GM23338 (cell line): ENCODE data around the gene DACT2. TPM values are rescaled to one million over a fixed set of nuclear protein-coding genes. Genes with fewer than 3 reads are reported as not detected.

Source experiments
- ATAC-seq: fragments of 200-7000 bp; cut with Tn5 transposase; 3 replicates; pipeline ENCODE4 v1.9.1; 2020
- DNase-seq: peaks from one replicate; pipeline ENCODE4 v3.0.0-alpha.2; 2015; ENCODE audit warnings: low spot score
- H2AFZ ChIP-seq: fragments of 200-600 bp; sonication (generic); 2 replicates; pipeline ENCODE4 v1.8.0; 2016; ENCODE audit warnings: antibody characterized with exemption, mild to moderate bottlenecking, moderate library complexity
- H3F3A ChIP-seq: fragments of 200-600 bp; sonication (generic); replicated peaks from 2 replicates; pipeline ENCODE4 v1.8.0; 2017; ENCODE audit warnings: antibody characterized with exemption, mixed run types, low read depth
- H3K27ac ChIP-seq: fragments of 200-600 bp; sonication (generic); 2 replicates; pipeline ENCODE4 v1.6.1; 2016; ENCODE audit warnings: low read depth
- H3K27me3 ChIP-seq: fragments of 200-600 bp; sonication (generic); 2 replicates; pipeline ENCODE4 v1.8.0; 2016; ENCODE audit warnings: mild to moderate bottlenecking, mixed run types, moderate library complexity; ENCODE audit not compliant: insufficient read depth
- H3K36me3 ChIP-seq: fragments of 200-600 bp; sonication (generic); 2 replicates; pipeline ENCODE4 v1.8.0; 2016; ENCODE audit warnings: mild to moderate bottlenecking; ENCODE audit not compliant: insufficient read depth
- H3K4me1 ChIP-seq: fragments of 200-600 bp; sonication (generic); 2 replicates; pipeline ENCODE4 v1.8.0; 2016; ENCODE audit warnings: mild to moderate bottlenecking, moderate library complexity; ENCODE audit not compliant: insufficient read depth
- H3K4me2 ChIP-seq: fragments of 200-600 bp; sonication (generic); 2 replicates; pipeline ENCODE4 v1.7.1; 2017; ENCODE audit warnings: mixed run types
- H3K4me3 ChIP-seq: fragments of 200-600 bp; sonication (generic); 2 replicates; pipeline ENCODE4 v1.6.1; 2016; ENCODE audit warnings: mixed run types
- H3K79me2 ChIP-seq: fragments of 200-600 bp; sonication (generic); replicated peaks from 2 replicates; pipeline ENCODE4 v1.8.0; 2017; ENCODE audit warnings: mild to moderate bottlenecking; ENCODE audit not compliant: insufficient read depth
- H3K9me2 ChIP-seq: fragments of 200-600 bp; sonication (generic); 2 replicates; pipeline ENCODE4 v1.8.0; 2017; ENCODE audit not compliant: insufficient read depth
- H4K20me1 ChIP-seq: fragments of 200-600 bp; sonication (generic); replicated peaks from 2 replicates; pipeline ENCODE4 v1.8.0; 2017; ENCODE audit warnings: mild to moderate bottlenecking; ENCODE audit not compliant: insufficient read depth
- H3K27ac Mint-ChIP-seq: 2 replicates; pipeline ENCODE4 v1.8.0; 2020; ENCODE audit warnings: inconsistent platforms, mild to moderate bottlenecking, moderate library complexity, mixed read lengths
- H3K27me3 Mint-ChIP-seq: 3 replicates; pipeline ENCODE4 v1.8.0; 2022; ENCODE audit warnings: low read depth, mild to moderate bottlenecking, moderate library complexity, mixed read lengths, inconsistent platforms; ENCODE audit not compliant: insufficient read depth, poor library complexity
- H3K36me3 Mint-ChIP-seq: 3 replicates; pipeline ENCODE4 v1.8.0; 2021; ENCODE audit warnings: low read depth, mild to moderate bottlenecking, inconsistent platforms, moderate library complexity, mixed read lengths
- H3K4me1 Mint-ChIP-seq: 3 replicates; pipeline ENCODE4 v1.8.0; 2020; ENCODE audit warnings: mild to moderate bottlenecking, inconsistent platforms, mixed read lengths
- H3K4me3 Mint-ChIP-seq: 3 replicates; pipeline ENCODE4 v1.8.0; 2021; ENCODE audit warnings: moderate library complexity, mild to moderate bottlenecking, inconsistent platforms, mixed read lengths
- H3K9me3 Mint-ChIP-seq: 3 replicates; pipeline ENCODE4 v1.8.0; 2020; ENCODE audit warnings: moderate library complexity, mild to moderate bottlenecking, inconsistent platforms, mixed read lengths
- CREB1 ChIP-seq: fragments of 250-450 bp; sonication (Bioruptor Pico); IDR thresholded peaks from 2 replicates; pipeline ENCODE4 v1.5.0; 2020; ENCODE audit warnings: low read depth, mild to moderate bottlenecking, moderate library complexity
- ETS1 ChIP-seq: IDR thresholded peaks from 2 replicates; pipeline ENCODE4 v1.6.1; 2016; ENCODE audit warnings: antibody characterized with exemption
- EZH2 ChIP-seq: fragments of 200-600 bp; sonication (generic); IDR thresholded peaks from one replicate; pipeline ENCODE4 v1.8.0; 2017; ENCODE audit warnings: antibody characterized with exemption, mild to moderate bottlenecking, low read depth; ENCODE audit not compliant: unreplicated experiment
- EZH2phosphoT487 ChIP-seq: fragments of 200-600 bp; sonication (generic); IDR thresholded peaks from one replicate; pipeline ENCODE4 v1.8.1; 2018; ENCODE audit warnings: antibody characterized with exemption; ENCODE audit not compliant: unreplicated experiment
- JUNB ChIP-seq: IDR thresholded peaks from one replicate; pipeline ENCODE4 v1.6.1; 2016; ENCODE audit warnings: antibody characterized with exemption; ENCODE audit not compliant: unreplicated experiment
- NANOG ChIP-seq: IDR thresholded peaks from 2 replicates; pipeline ENCODE4 v1.6.1; 2016; ENCODE audit warnings: antibody characterized with exemption, borderline replicate concordance
- POLR2AphosphoS5 ChIP-seq: IDR thresholded peaks from 2 replicates; pipeline ENCODE4 v1.6.1; 2016; ENCODE audit warnings: antibody characterized with exemption, low read depth
- REST ChIP-seq: IDR thresholded peaks from one replicate; pipeline ENCODE4 v1.6.1; 2018; ENCODE audit warnings: antibody characterized with exemption; ENCODE audit not compliant: unreplicated experiment
- STAT1 ChIP-seq: IDR thresholded peaks from one replicate; pipeline ENCODE4 v1.6.1; 2016; ENCODE audit warnings: antibody characterized with exemption; ENCODE audit not compliant: unreplicated experiment
- ZNF114 ChIP-seq: fragments of 250-450 bp; sonication (Bioruptor Pico); IDR thresholded peaks from 2 replicates; pipeline ENCODE4 v1.5.0; 2020; ENCODE audit warnings: mild to moderate bottlenecking, moderate library complexity
- ZNF331 ChIP-seq: fragments of 250-450 bp; sonication (Bioruptor Pico); IDR thresholded peaks from 2 replicates; pipeline ENCODE4 v1.5.0; 2020; ENCODE audit warnings: low read depth, mild to moderate bottlenecking, moderate library complexity
- ZNF462 ChIP-seq: fragments of 250-450 bp; sonication (Bioruptor Pico); IDR thresholded peaks from 2 replicates; pipeline ENCODE4 v1.5.0; 2020; ENCODE audit warnings: mild to moderate bottlenecking, moderate library complexity
- polyA plus RNA-seq: library from polyadenylated mRNA; unstranded; fragments of >200 nt; fragmentation: Nextera tagmentation; extraction: Ambion mirVana; gene quantifications from 2 replicates; pipeline ENCODE4 v1.2.1, GENCODE V29; 2016
- total RNA-seq: library from RNA; depleted of rRNA; stranded (reverse); fragments of >200 nt; shearing (Covaris generic); gene quantifications from 2 replicates; pipeline ENCODE4 v1.2.3, GENCODE V29; 2014
- TF ChIP-seq, protein P1 (sequence below), 2 experiments: fragments of 200-600 bp in 1 of 2; sonication (generic) in 1 of 2; conservative IDR thresholded peaks; 2 replicates each; pipeline versions ENCODE4 v1.5.1 to v1.6.1; 2016 to 2017; ENCODE audit warnings: antibody characterized with exemption in 2 of 2, low read depth in 2 of 2, mild to moderate bottlenecking in 2 of 2, moderate library complexity in 1 of 2

DACT2 gene
- total and polyA plus RNA-seq, 2 experiments from 2014 or later: 1.8 to 10.6 TPM

GRCh38 chr6:168309183-168309582 lies 10.4 kb downstream of the DACT2 start:
- Histone ChIP-seq H2AFZ (no peak overlapping the region), H3K36me3 (no peaks in the 10 kb centered on the region), H3F3A (no peaks in the 10 kb centered on the region), H3K27ac (no peak overlapping the region), H4K20me1 (no peaks in the 10 kb centered on the region), H3K27me3 (no peaks in the 10 kb centered on the region), H3K4me2 (no peak overlapping the region), H3K79me2 (no peaks in the 10 kb centered on the region), H3K4me1 (peaks cover 7% of the 10 kb centered on the region), H3K9me2 (no peaks in the 10 kb centered on the region), H3K4me3 (no peak overlapping the region)
- no peak overlapping the region for H3K4me3 Mint-ChIP-seq
- DNase-seq: no peak
- ATAC-seq: no peak
- TF ChIP-seq ZNF462 (CRISPR knock-in tag) (no peak), EZH2phosphoT487 (no peak), POLR2AphosphoS5 (no peak), STAT1 (no peak), ZNF114 (CRISPR knock-in tag) (no peak), EZH2 (no peak), JUNB (no peak), ETS1 (no peak), REST (no peak), ZNF331 (CRISPR knock-in tag) (no peak), NANOG (no peak), CREB1 (no peak)
- TF ChIP-seq, protein P1, sequence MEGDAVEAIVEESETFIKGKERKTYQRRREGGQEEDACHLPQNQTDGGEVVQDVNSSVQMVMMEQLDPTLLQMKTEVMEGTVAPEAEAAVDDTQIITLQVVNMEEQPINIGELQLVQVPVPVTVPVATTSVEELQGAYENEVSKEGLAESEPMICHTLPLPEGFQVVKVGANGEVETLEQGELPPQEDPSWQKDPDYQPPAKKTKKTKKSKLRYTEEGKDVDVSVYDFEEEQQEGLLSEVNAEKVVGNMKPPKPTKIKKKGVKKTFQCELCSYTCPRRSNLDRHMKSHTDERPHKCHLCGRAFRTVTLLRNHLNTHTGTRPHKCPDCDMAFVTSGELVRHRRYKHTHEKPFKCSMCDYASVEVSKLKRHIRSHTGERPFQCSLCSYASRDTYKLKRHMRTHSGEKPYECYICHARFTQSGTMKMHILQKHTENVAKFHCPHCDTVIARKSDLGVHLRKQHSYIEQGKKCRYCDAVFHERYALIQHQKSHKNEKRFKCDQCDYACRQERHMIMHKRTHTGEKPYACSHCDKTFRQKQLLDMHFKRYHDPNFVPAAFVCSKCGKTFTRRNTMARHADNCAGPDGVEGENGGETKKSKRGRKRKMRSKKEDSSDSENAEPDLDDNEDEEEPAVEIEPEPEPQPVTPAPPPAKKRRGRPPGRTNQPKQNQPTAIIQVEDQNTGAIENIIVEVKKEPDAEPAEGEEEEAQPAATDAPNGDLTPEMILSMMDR (conservative IDR thresholded peaks at IDR 0.05; ENCODE audit: low read depth in 2 of 2): no peak
- H3K36me3 Mint-ChIP-seq: no peaks in the 10 kb centered on the region; the same call in 2 of the 3 replicates
- H3K4me1 Mint-ChIP-seq: peaks cover 27% of the 10 kb centered on the region
- H3K9me3 Mint-ChIP-seq: no peaks in the 10 kb centered on the region
- peaks cover 17% of the 10 kb centered on the region for H3K27me3 Mint-ChIP-seq
- H3K27ac Mint-ChIP-seq: no peak overlapping the region
